B cell (primary cell): ENCODE measurements around the gene PSG2. TPM values are rescaled to one million over a fixed set of nuclear protein-coding genes. Genes with fewer than 3 reads are reported as not detected.
"Not testable (repeated sequence)": the region's sequence is repeated elsewhere in the genome, so short reads cannot be mapped to it uniquely, and the experiment has no call there.

Experiments used
- ATAC-seq: fragments of 200-7000 bp; cut with Tn5 transposase; one replicate; pipeline ENCODE4 v1.10.0; 2021; ENCODE audit warnings: low read depth, mild to moderate bottlenecking, moderate number of reproducible peaks, moderate library complexity
- CTCF ChIA-PET: fragments of 350-600 bp; sonication (Branson Sonifier 250); formaldehyde crosslinking; loops from one replicate; lab custom pipeline; 2021; ENCODE audit warnings: antibody characterized with exemption, inconsistent platforms; lab: Charles Lee
- POLR2A ChIA-PET: fragments of 350-600 bp; sonication (Branson Sonifier 250); formaldehyde crosslinking; loops from one replicate; lab custom pipeline; 2021; ENCODE audit warnings: antibody characterized with exemption; lab: Charles Lee
- DNase-seq: peaks from one replicate; pipeline ENCODE4 v3.0.0; 2013
- H2AFZ ChIP-seq: 2 replicates; pipeline ENCODE4 v1.6.1; 2012; ENCODE audit warnings: mild to moderate bottlenecking, low read depth, low read length; ENCODE audit not compliant: insufficient read depth, poor library complexity, severe bottlenecking
- H3K27ac ChIP-seq, 2 donors: 1 replicate in 1 of 2; 2 replicates in 1 of 2; pipeline ENCODE4 v1.5.1; 2012 to 2013; ENCODE audit warnings: low read length in 2 of 2, mild to moderate bottlenecking in 2 of 2, moderate library complexity in 1 of 2
- H3K27me3 ChIP-seq, 4 experiments: fragments of 200-600 bp in 1 of 4; sonication (generic) in 1 of 4; replicated peaks in 1 of 4; 1 replicate in 2 of 4; 2 replicates in 2 of 4; pipeline versions ENCODE4 v1.6.1 to v1.7.0; 2013 to 2016; ENCODE audit warnings: low read length in 3 of 4, mild to moderate bottlenecking in 2 of 4, mixed read lengths in 1 of 4, moderate library complexity in 1 of 4; ENCODE audit not compliant: insufficient read depth in 4 of 4, control insufficient read depth in 3 of 4; ENCODE audit errors: control extremely low read depth in 1 of 4
- H3K36me3 ChIP-seq, 2 experiments: replicated peaks in 1 of 2; 1 replicate in 1 of 2; 2 replicates in 1 of 2; pipeline versions ENCODE4 v1.6.1 to v1.7.1; 2013; ENCODE audit warnings: low read length in 1 of 2; ENCODE audit not compliant: insufficient read depth in 2 of 2, control insufficient read depth in 1 of 2; ENCODE audit errors: control extremely low read depth in 1 of 2, extremely low read depth in 1 of 2
- H3K4me1 ChIP-seq, 2 donors: fragments of 200-600 bp in 1 of 2; sonication (generic) in 1 of 2; 1 replicate in 1 of 2; 2 replicates in 1 of 2; pipeline versions ENCODE4 v1.5.1 to v1.6.1; 2013 to 2017; ENCODE audit warnings: low read length in 2 of 2; ENCODE audit not compliant: control insufficient read depth in 2 of 2, insufficient read depth in 2 of 2
- H3K4me2 ChIP-seq: replicated peaks from 2 replicates; pipeline ENCODE3; 2012; ENCODE audit warnings: mild to moderate bottlenecking, low read depth, low read length; ENCODE audit not compliant: poor library complexity, severe bottlenecking
- H3K4me3 ChIP-seq, 5 experiments: fragments of 200-600 bp in 1 of 5; sonication (generic) in 1 of 5; 1 replicate in 3 of 5; 2 replicates in 2 of 5; pipeline versions ENCODE4 v1.5.1 to v1.7.0; 2011 to 2016; ENCODE audit warnings: low read length in 4 of 5, mild to moderate bottlenecking in 4 of 5, low read depth in 2 of 5, control low read depth in 1 of 5, moderate library complexity in 1 of 5; ENCODE audit not compliant: insufficient read depth in 1 of 5; ENCODE audit errors: control extremely low read depth in 1 of 5, extremely low read depth in 1 of 5
- H3K79me2 ChIP-seq: fragments of 200-600 bp; sonication (generic); one replicate; pipeline ENCODE4 v1.6.0; 2016; ENCODE audit warnings: low read length; ENCODE audit not compliant: control insufficient read depth, insufficient read depth
- H3K9ac ChIP-seq: fragments of 200-600 bp; sonication (generic); 2 replicates; pipeline ENCODE4 v1.6.1; 2017; ENCODE audit warnings: mild to moderate bottlenecking, low read length, moderate library complexity
- H3K9me3 ChIP-seq, 3 donors: one replicate each; pipeline versions ENCODE4 v1.6.1 to v1.7.1; 2013; ENCODE audit warnings: low read length in 2 of 3; ENCODE audit not compliant: control insufficient read depth in 2 of 3, insufficient read depth in 1 of 3; ENCODE audit errors: control extremely low read depth in 1 of 3
- H4K20me1 ChIP-seq: 2 replicates; pipeline ENCODE4 v1.6.0; 2012; ENCODE audit warnings: mild to moderate bottlenecking, low read length; ENCODE audit not compliant: insufficient read depth, control insufficient read depth, poor library complexity, severe bottlenecking
- H3K27ac Mint-ChIP-seq: one replicate; pipeline ENCODE4 v1.8.0; 2021; ENCODE audit warnings: mixed read lengths
- H3K27me3 Mint-ChIP-seq: one replicate; pipeline ENCODE4 v1.8.0; 2021; ENCODE audit warnings: mixed read lengths
- H3K4me1 Mint-ChIP-seq: one replicate; pipeline ENCODE4 v1.8.0; 2021; ENCODE audit warnings: mixed read lengths
- H3K4me3 Mint-ChIP-seq: one replicate; pipeline ENCODE4 v1.8.0; 2021; ENCODE audit warnings: mixed read lengths
- H3K9me3 Mint-ChIP-seq: one replicate; pipeline ENCODE4 v1.8.0; 2022; ENCODE audit warnings: mixed read lengths; ENCODE audit not compliant: insufficient read depth
- EZH2 ChIP-seq: IDR thresholded peaks from 2 replicates; pipeline ENCODE4 v1.6.1; 2012; ENCODE audit warnings: borderline replicate concordance, low read depth, mild to moderate bottlenecking, moderate library complexity, low read length; ENCODE audit not compliant: insufficient read depth, poor library complexity, severe bottlenecking
- WGBS: methylation state at CpG from one replicate; pipeline ENCODE4 v1.1.5; 2013; ENCODE audit warnings: missing lambda C conversion rate; ENCODE audit not compliant: insufficient coverage; 5-methylcytosine and 5-hydroxymethylcytosine counted together
- intact Hi-C: fragments of 100-400 bp; cut with micrococcal nuclease; formaldehyde crosslinking; loops from one replicate; pipeline ENCODE4 v1.10.0; 2022
- polyA plus RNA-seq: library from polyadenylated mRNA; depleted of rRNA; stranded (reverse); fragments of >200 nt; gene quantifications from 2 replicates; pipeline ENCODE4 v1.2.3, GENCODE V29; 2012
- total RNA-seq, 2 donors: library from RNA; stranded (reverse); fragments of 120-200 nt in 1 of 2; gene quantifications; 1 replicate in 1 of 2; 2 replicates in 1 of 2; pipeline versions ENCODE4 v1.2.3 to v1.2.4, GENCODE V29; 2013 to 2022
- TF ChIP-seq, protein P1 (sequence below): fragments of 200-600 bp; IDR thresholded peaks from one replicate; pipeline ENCODE4 v1.8.0; 2022; ENCODE audit warnings: antibody characterized with exemption, mild to moderate bottlenecking

PSG2 gene
- total and polyA plus RNA-seq, 2 donors (not counting 1 experiment from before 2014, with no cell fraction given) = not detected

DNA sequence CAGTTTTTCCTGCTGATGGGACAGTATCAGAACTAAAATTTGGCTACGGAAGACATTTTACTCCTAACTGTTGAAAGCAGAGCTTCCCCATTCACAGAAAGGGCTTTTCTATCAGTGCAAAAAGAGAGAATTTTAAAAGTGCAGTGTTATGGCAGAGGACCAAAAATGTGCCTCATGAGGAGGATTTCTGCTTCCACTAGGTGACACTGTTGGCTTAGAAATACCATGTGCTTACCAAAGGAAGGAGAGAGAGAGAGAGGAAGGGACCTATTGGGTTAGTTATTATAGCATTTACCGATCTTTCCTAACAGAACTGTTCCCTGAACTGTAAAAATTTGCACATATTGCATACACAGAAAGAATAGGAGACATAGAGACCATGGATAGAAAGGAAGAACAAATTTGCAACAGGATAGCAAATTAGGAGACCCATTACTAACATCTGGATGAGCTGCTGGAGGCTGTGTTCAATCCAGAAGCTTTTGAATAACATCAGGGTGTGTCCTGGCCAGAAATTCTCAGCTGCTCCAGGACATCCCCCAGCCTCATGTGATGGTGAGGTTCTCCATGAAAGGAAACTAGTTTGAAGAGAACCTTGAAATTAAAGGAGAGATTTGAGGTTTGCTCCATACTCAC, 21.8 kb upstream of the PSG2 start:
- not testable (repeated sequence) for H3K4me1 Mint-ChIP-seq, H3K9me3 Mint-ChIP-seq, H3K9ac ChIP-seq

DNA sequence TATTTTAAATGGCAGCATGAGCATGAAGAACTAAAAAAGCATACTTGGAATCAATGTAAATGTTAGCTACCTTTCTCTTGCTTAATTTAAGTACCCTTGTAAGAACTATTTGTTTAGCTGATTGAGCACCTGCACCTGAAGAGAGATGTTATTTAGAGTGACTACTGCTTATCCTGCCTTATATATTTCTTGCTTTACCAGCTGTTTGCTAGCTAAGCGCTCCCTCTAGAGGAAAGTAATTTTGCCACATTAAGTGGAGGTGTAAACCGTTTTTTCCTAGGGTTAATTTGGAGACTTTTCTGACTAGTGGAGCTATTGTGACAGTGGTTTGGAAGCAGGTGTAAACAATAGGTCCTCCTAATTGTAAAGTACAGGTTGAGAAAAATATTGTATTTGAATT, 19.4 kb upstream of the PSG2 start:
- no peak for DNase-seq
- TF ChIP-seq, protein P1, sequence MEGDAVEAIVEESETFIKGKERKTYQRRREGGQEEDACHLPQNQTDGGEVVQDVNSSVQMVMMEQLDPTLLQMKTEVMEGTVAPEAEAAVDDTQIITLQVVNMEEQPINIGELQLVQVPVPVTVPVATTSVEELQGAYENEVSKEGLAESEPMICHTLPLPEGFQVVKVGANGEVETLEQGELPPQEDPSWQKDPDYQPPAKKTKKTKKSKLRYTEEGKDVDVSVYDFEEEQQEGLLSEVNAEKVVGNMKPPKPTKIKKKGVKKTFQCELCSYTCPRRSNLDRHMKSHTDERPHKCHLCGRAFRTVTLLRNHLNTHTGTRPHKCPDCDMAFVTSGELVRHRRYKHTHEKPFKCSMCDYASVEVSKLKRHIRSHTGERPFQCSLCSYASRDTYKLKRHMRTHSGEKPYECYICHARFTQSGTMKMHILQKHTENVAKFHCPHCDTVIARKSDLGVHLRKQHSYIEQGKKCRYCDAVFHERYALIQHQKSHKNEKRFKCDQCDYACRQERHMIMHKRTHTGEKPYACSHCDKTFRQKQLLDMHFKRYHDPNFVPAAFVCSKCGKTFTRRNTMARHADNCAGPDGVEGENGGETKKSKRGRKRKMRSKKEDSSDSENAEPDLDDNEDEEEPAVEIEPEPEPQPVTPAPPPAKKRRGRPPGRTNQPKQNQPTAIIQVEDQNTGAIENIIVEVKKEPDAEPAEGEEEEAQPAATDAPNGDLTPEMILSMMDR = no peak
- no peak for TF ChIP-seq EZH2
- H3K27ac ChIP-seq = no peak overlapping the region
- ChIA-PET POLR2A (no interaction called here), CTCF (no interaction called here)
- no peak for ATAC-seq
- no peaks in the 10 kb centered on the region for H3K79me2 ChIP-seq
- peaks cover 0 to 14% (median 7%) of the 10 kb centered on the region in 3 donors for H3K9me3 ChIP-seq
- intact Hi-C loops = no loop called here
- H3K36me3 ChIP-seq = no peaks in the 10 kb centered on the region
- H3K9me3 Mint-ChIP-seq = peaks cover 7% of the 10 kb centered on the region
- no peaks in the 10 kb centered on the region for H3K4me1 ChIP-seq
- H3K27me3 ChIP-seq = no peaks in the 10 kb centered on the region
- H2AFZ ChIP-seq = no peak overlapping the region
- no peak overlapping the region for H3K9ac ChIP-seq
- no peaks in the 10 kb centered on the region for H3K27me3 Mint-ChIP-seq
- H3K4me2 ChIP-seq = no peak overlapping the region
- no peaks in the 10 kb centered on the region for H3K4me1 Mint-ChIP-seq
- no peak overlapping the region for H3K4me3 ChIP-seq
- no peak overlapping the region for H3K4me3 Mint-ChIP-seq
- no peaks in the 10 kb centered on the region for H4K20me1 ChIP-seq
- no peak overlapping the region for H3K27ac Mint-ChIP-seq
- WGBS = 80% methylated on average over 1 of the region's 2 CpGs

More for the DNA sequence above, 21.8 kb upstream of the PSG2 start:
- ATAC-seq, intact Hi-C loops, H3K27ac Mint-ChIP-seq, H3K36me3 ChIP-seq, H3K27me3 Mint-ChIP-seq, CTCF ChIA-PET, H3K4me1 ChIP-seq, POLR2A ChIA-PET, H2AFZ ChIP-seq, H4K20me1 ChIP-seq, H3K4me3 Mint-ChIP-seq, H3K4me3 ChIP-seq, H3K79me2 ChIP-seq, H3K27ac ChIP-seq, H3K27me3 ChIP-seq, DNase-seq, H3K4me2 ChIP-seq: not testable (repeated sequence)
- peaks cover 0 to 14% (median 7%) of the 10 kb centered on the region in 3 donors for H3K9me3 ChIP-seq
- no CpG with 5 or more reads among the region's 2 CpGs for WGBS

DNA sequence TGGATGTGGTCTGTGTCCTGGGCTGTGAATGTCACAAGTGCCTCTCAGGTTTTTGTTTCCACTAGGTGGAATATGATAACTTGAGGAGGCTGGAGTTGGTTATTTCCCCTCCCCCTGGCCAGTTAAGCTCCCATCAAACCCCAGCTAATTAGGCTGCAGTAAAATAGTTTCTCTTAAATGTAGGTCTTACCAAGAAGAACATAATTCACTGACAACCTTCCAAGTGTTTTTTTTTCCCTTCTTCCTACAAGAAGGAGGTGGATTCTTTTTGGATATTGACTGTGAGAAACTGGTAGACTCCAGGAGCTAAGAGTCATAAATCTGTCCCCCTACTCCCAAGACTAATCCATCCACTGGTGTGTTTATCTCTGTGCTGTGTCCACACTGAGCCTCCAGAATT, 15.9 kb upstream of the PSG2 start:
- H3K27ac ChIP-seq, H3K4me3 ChIP-seq, H3K36me3 ChIP-seq, H4K20me1 ChIP-seq, H3K4me3 Mint-ChIP-seq, H2AFZ ChIP-seq, POLR2A ChIA-PET, H3K9me3 ChIP-seq, H3K27me3 Mint-ChIP-seq, H3K27ac Mint-ChIP-seq, intact Hi-C loops, H3K27me3 ChIP-seq, H3K4me1 ChIP-seq, H3K4me1 Mint-ChIP-seq, ATAC-seq, CTCF ChIA-PET, H3K4me2 ChIP-seq, H3K9me3 Mint-ChIP-seq, H3K79me2 ChIP-seq, DNase-seq, H3K9ac ChIP-seq: not testable (repeated sequence)
